ENCODE results near the gene TMEM237.

- TF ChIP-seq, protein P1, sequence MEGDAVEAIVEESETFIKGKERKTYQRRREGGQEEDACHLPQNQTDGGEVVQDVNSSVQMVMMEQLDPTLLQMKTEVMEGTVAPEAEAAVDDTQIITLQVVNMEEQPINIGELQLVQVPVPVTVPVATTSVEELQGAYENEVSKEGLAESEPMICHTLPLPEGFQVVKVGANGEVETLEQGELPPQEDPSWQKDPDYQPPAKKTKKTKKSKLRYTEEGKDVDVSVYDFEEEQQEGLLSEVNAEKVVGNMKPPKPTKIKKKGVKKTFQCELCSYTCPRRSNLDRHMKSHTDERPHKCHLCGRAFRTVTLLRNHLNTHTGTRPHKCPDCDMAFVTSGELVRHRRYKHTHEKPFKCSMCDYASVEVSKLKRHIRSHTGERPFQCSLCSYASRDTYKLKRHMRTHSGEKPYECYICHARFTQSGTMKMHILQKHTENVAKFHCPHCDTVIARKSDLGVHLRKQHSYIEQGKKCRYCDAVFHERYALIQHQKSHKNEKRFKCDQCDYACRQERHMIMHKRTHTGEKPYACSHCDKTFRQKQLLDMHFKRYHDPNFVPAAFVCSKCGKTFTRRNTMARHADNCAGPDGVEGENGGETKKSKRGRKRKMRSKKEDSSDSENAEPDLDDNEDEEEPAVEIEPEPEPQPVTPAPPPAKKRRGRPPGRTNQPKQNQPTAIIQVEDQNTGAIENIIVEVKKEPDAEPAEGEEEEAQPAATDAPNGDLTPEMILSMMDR (conservative IDR thresholded peaks at IDR 0.05; ENCODE audit: low read depth, low read length): no peak
- no peak for TF ChIP-seq EZH2phosphoT487 (IDR thresholded peaks at IDR 0.05; ENCODE audit: borderline replicate concordance, low read length)
Measured at GRCh38 chr2:201575971-201576370, 67.3 kb downstream of the TMEM237 start.

Measured in PC-3 (cell line).